ENCODE data around the gene EFTUD2. TPM values are rescaled to one million over a fixed set of nuclear protein-coding genes. Genes with fewer than 3 reads are reported as not detected.
"Not testable (repeated sequence)": the region's sequence is repeated elsewhere in the genome, so short reads cannot be mapped to it uniquely, and the experiment has no call there.

EFTUD2 gene
- polyA plus RNA-seq, 1 donor, result 132 TPM

DNA sequence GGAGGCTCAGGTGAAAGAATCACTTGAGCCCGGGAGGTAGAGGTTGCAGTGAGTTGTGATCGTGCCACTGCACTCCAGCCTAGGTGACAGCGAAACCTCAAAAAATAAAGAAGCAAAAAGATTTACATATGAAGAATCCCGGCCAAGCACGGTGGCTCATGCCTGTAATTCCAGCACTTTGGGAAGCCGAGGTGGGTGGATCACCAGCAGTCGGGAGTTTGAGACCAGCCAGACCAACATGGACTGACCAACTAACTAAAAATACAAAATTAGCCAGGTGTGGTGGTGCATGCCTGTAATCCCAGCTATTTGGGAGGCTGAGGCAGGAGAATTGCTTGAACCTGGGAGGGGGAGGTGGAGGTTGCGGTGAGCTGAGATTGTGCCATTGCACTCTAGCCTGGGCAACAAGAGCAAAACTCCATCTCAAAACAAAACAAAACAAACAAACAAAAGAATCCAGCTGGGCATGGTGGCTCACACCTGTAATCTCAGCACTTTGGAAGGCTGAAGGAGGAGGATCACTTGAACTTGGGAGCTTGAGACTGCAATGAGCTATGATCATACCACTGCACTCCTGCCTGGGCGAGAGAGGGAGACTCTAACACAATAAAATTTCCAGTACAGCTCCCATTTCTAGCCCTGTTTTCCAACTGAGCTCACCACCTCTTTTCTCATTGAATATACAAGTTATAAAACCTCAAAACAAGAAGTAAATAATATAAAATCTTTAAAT, 90.4 kb downstream of the EFTUD2 start:
- DNase-seq, result not testable (repeated sequence)

DNA sequence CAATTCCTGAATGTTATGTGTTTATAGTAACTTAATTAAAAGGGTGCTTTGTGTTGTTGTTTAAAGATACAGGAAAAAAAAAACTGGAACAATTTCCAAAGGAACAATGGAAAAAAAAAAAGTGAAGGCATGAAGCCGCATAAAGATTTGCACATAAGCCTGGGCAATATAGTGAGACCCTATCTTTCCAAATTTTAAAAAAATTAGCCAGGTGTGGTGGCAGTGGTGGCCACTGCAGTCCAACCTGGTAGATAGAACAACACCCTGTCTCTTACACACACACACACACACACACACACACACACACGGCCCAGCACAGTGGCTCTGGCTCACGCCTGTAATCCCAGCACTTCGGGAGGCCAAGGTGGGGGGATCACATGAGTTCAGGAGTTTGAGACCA, 91.1 kb downstream of the EFTUD2 start:
- no peak for DNase-seq

DNA sequence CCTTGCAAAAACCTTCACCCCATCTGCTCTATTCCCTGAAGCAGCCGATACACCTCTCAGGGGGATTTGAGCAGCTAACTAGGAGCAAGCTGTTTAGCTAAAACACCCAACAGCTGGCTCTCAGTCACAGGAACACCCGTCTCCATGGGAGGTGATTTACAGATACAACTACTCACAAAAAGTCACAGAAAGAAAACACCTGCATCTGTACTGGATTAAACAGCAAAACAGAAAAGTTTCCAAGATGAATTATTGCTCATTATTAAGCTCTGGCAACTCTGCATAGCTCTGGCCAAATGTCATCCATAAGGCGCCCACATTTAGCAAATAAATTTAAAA, 91.5 kb downstream of the EFTUD2 start:
- no peak for DNase-seq

DNA sequence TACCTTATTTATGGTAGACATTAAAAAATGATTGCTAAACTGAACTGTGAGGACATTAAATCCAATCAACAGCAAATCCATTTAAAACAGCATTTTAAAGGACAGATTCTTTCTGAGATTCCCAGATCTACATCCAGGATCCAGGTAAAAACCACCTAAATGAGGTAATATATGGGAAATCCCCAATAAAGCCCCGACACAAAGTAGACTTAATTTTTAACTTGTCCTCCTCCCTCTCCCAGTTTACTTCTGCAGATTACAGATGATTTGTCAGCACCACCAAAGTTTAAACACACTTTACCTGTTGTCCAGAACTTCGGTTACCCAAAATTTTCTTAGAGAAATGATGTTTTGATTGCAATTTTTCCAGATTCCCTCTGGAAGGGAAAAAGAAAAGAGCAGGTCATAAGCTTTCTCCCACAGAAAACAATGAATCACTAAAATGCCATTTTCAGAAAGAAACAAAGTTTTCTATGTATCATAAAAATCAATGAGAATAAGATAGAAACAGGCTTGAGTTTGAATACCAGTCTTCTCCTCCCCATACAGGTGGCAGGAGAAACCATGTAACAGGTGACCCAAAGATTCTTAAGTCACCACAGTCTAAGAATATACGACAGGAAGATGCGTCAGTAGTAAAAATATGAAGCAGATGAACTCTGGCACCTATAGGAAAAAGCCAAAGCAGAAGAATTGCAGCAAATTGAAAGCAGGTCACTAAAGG, 92.0 kb downstream of the EFTUD2 start:
- DNase-seq, result no peak

DNA sequence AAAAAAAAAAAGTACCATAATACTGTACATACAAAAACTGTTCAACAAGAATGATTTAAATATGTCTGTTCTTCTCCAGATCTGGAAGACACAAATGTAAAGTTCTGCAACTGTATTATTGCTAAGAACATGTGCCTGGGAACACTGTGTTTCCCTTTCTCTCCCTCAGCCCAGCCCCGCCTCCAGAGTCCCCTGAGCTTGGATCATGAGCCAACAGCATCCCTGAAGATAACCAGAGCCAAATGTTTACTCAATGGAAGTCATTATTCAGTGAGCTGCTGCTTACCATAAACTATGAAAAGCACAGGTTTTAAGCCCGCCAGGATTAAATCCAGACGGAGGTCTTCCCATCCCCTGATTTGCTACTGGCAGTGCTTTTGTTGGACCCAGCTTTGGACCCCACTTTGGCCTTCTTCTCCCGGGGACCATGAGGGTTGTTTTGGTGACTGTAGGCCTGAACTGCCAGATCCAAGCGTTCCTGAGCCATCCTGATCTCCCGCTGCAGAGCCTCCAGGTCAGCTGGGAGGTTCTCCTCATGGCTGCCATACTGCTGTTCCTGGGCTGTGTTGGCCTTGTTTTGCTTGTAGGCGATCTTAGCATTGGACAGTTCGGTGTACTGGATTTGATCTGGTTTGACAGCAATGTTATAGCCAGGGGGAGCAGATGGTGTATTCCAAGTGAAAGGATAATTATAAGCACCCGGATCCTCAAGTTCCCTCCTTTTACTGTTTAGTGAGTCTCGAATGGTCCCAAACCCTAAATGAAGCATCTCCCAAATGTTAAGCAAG, 94.7 kb downstream of the EFTUD2 start:
- no peak for DNase-seq

DNA sequence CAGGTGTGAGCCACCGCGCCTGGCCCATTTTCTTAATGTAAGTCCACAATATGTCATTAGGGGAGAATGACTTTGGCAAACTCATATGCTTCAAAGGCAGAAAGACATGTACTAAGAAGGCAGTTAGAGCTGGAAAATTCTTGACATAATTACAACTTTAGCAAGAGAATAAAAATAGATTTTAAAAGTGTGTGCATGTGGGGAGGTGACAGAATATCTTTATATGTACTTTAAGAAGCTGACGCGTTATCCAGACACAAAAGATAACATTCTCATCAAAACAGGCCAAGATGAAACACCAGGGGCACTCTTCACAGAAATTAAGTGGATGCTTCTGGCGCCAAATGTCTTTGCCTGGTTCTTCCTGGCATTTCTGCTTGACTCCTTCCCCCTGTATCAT, 97.4 kb downstream of the EFTUD2 start:
- no peak for DNase-seq

Other genes starting within 250 kb of the EFTUD2 start
- gene MEIOC, start 243.0 kb downstream of the EFTUD2 start, polyA plus RNA-seq (ENCODE audit: insufficient read length), result 3.3 TPM
- gene CCDC43, start 209.7 kb downstream of the EFTUD2 start, polyA plus RNA-seq (ENCODE audit: insufficient read length), result 41.2 TPM
- 21.6 TPM for gene DBF4B, start 190.8 kb downstream of the EFTUD2 start, polyA plus RNA-seq (ENCODE audit: insufficient read length)
- gene ADAM11, start 140.5 kb downstream of the EFTUD2 start, polyA plus RNA-seq (ENCODE audit: insufficient read length), result 2.8 TPM
- gene GJC1, start 69.2 kb downstream of the EFTUD2 start, polyA plus RNA-seq (ENCODE audit: insufficient read length), result 30.3 TPM
- gene HIGD1B, start 51.6 kb downstream of the EFTUD2 start, polyA plus RNA-seq (ENCODE audit: insufficient read length), result 1.4 TPM
- gene GFAP, start 16.1 kb upstream of the EFTUD2 start, polyA plus RNA-seq (ENCODE audit: insufficient read length), result 0.58 TPM
- 19.7 TPM for gene KIF18B, start 48.3 kb upstream of the EFTUD2 start, polyA plus RNA-seq (ENCODE audit: insufficient read length)
- 0.91 TPM for gene C1QL1, start 68.9 kb upstream of the EFTUD2 start, polyA plus RNA-seq (ENCODE audit: insufficient read length)
- gene DCAKD, start 152.2 kb upstream of the EFTUD2 start, polyA plus RNA-seq (ENCODE audit: insufficient read length), result 55.3 TPM
- 71.5 TPM for gene NMT1, start 161.9 kb upstream of the EFTUD2 start, polyA plus RNA-seq (ENCODE audit: insufficient read length)
- 20.5 TPM for gene PLCD3, start 233.1 kb upstream of the EFTUD2 start, polyA plus RNA-seq (ENCODE audit: insufficient read length)
- gene ACBD4, start 236.2 kb upstream of the EFTUD2 start, polyA plus RNA-seq (ENCODE audit: insufficient read length), result 11.8 TPM
- 43.8 TPM for gene HEXIM1, start 249.0 kb upstream of the EFTUD2 start, polyA plus RNA-seq (ENCODE audit: insufficient read length)